AG04450 (cell line): ENCODE data around the gene TRIP13. TPM values are rescaled to one million over a fixed set of nuclear protein-coding genes. Genes with fewer than 3 reads are reported as not detected.
"Not testable (repeated sequence)": the region's sequence is repeated elsewhere in the genome, so short reads cannot be mapped to it uniquely, and the experiment has no call there.

Experiments used
- CTCF ChIA-PET: fragments of 300-600, 350-600 bp; formaldehyde crosslinking; extraction: SDS; loops from one replicate; lab custom pipeline; 2022; ENCODE audit warnings: antibody characterized with exemption, inconsistent platforms; lab: Charles Lee
- POLR2A ChIA-PET: fragments of 350-600 bp; formaldehyde crosslinking; extraction: SDS; loops from one replicate; lab custom pipeline; 2021; ENCODE audit warnings: antibody characterized with exemption, inconsistent platforms; lab: Yijun Ruan, JAX
- DNase-seq: peaks from one replicate; pipeline ENCODE4 v3.0.0-alpha.2; 2011; ENCODE audit warnings: low read depth, low spot score
- H3K27ac ChIP-seq: one replicate; pipeline ENCODE4 v1.5.1; 2012; ENCODE audit warnings: low read depth, low read length, control low read depth
- H3K27me3 ChIP-seq: one replicate; pipeline ENCODE4 v1.6.0; 2012; ENCODE audit warnings: low read length; ENCODE audit not compliant: control insufficient read depth, insufficient read depth
- H3K4me3 ChIP-seq: 2 replicates; pipeline ENCODE4 v1.5.1; 2011; ENCODE audit warnings: mild to moderate bottlenecking, low read depth, low read length, control low read depth
- H3K9me3 ChIP-seq: 2 replicates; pipeline ENCODE4 v1.5.1; 2012; ENCODE audit warnings: low read length; ENCODE audit not compliant: control insufficient read depth, insufficient read depth
- CTCF ChIP-seq: IDR thresholded peaks from 2 replicates; pipeline ENCODE4 v1.5.1; 2011; ENCODE audit warnings: low read depth, low read length, control low read depth, inconsistent platforms
- polyA plus RNA-seq: library from polyadenylated mRNA; depleted of rRNA; stranded (reverse); fragments of >200 nt; gene quantifications from 2 replicates; pipeline ENCODE4 v1.2.3, GENCODE V29; 2011

The TRIP13 gene
- polyA plus RNA-seq, 1 experiment = 13.8 TPM

DNA sequence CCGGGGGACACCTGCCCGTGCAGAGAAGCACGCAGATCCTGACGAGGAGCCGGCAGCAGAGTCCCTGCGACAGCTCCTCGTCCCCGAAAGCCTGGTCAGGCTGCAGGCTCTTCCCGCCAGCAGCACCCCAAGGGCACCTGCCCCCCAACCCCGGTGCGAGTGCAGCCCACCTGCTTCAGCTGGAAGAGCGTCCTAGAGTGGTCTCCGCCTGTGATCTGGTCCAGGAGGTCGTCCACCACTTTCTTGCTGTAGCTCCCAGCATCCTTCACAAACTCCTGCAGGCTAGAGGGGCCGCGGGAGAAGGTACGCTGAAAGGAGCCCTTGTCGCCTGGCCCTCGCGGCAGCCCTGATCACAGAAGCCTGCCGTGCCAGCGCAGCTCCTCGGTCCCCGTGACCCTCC is 16.8 kb upstream of the TRIP13 start:
- POLR2A ChIA-PET = no interaction called here
- H3K27me3 ChIP-seq = no peaks in the 10 kb centered on the region
- no peak overlapping the region for H3K4me3 ChIP-seq
- H3K27ac ChIP-seq = no peak overlapping the region
- no peaks in the 10 kb centered on the region; the same call in 1 of the 2 replicates for H3K9me3 ChIP-seq
- CTCF ChIA-PET = no interaction called here
- DNase-seq = no peak
- no peak for TF ChIP-seq CTCF

DNA sequence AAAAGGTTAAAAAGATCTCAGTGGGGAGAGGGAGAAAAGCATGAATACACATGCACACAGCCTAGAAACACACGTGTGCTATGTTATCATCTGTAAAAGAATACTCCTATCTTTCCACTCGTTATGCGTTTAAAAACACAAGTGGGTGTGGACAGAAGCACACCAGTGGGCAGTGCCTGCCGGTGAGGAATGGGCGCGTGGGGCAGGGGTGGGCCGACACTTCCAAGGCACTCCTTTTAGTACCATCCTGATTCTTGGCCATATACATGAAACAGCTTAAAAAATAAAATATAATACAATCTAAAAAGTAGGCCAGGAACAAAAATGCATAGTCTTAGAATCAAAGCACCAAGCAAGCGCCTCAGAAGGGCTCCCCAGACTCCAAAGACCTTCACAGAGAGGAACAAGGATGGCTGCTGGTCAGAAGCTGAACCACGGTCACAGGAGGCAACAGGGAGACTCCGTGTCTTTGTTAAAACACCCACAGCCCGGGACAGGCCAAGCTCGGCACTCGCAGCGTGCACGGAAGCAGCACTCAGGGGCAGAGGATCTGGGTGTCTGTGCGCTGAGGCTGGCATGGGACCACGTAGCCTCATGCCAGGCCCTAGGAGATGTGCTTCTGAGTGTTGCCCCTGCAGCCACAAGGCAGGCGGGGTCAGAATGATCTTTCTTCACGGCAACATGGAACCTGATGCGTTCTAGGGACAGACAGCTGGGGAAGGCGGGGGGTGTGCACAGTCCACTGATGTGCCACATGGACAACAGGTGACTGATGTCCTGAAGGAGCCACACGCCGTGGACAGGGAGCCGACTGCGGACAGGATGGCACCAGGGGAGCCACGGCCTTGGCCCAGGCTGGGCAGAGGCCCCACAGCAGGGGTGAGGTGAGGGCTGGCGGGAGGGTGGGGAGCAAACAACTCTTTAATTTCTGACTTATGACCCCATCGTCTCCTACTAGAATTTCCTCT is 16.0 kb upstream of the TRIP13 start:
- H3K27ac ChIP-seq = no peak overlapping the region
- POLR2A ChIA-PET = no interaction called here
- CTCF ChIA-PET = no interaction called here
- no peak for TF ChIP-seq CTCF
- DNase-seq = no peak
- no peak overlapping the region for H3K4me3 ChIP-seq
- no peaks in the 10 kb centered on the region for H3K27me3 ChIP-seq
- no peaks in the 10 kb centered on the region; the same call in 1 of the 2 replicates for H3K9me3 ChIP-seq

GRCh38 chr5:878125-878524 is 14.6 kb upstream of the TRIP13 start:
- POLR2A ChIA-PET = no interaction called here
- Histone ChIP-seq H3K9me3 (peaks cover 7% of the 10 kb centered on the region; the same call in 1 of the 2 replicates), H3K27me3 (no peaks in the 10 kb centered on the region), H3K4me3 (no peak overlapping the region), H3K27ac (no peak overlapping the region)
- TF ChIP-seq CTCF = no peak
- CTCF ChIA-PET = no interaction called here
- no peak for DNase-seq

GRCh38 chr5:878677-879076 is 14.0 kb upstream of the TRIP13 start:
- H3K27ac ChIP-seq, H3K27me3 ChIP-seq, POLR2A ChIA-PET, DNase-seq, CTCF ChIA-PET, H3K4me3 ChIP-seq: not testable (repeated sequence)
- H3K9me3 ChIP-seq = peaks cover 10% of the 10 kb centered on the region; the same call in 1 of the 2 replicates

- POLR2A ChIA-PET = no interaction called here
- Histone ChIP-seq H3K27ac (no peak overlapping the region), H3K27me3 (no peaks in the 10 kb centered on the region), H3K9me3 (peaks cover 13% of the 10 kb centered on the region; the same call in 1 of the 2 replicates), H3K4me3 (no peak overlapping the region)
- TF ChIP-seq CTCF = no peak
- CTCF ChIA-PET = no interaction called here
- no peak for DNase-seq
Measured at GRCh38 chr5:880816-881550, 11.7 kb upstream of the TRIP13 start.
